Dedifferentiated amniotic fluid mesenchymal stem cell (primary cell): ENCODE results near the gene FUT2.
"Not testable (repeated sequence)": the region's sequence is repeated elsewhere in the genome, so short reads cannot be mapped to it uniquely, and the experiment has no call there.

ENCODE experiments used
- DNase-seq: peaks from one replicate; pipeline ENCODE4 v3.0.0-alpha.2; 2016; ENCODE audit errors: extremely low spot score

The FUT2 gene

GRCh38 chr19:48702701-48703100, 6.9 kb downstream of the FUT2 start:
- DNase-seq: no peak

DNA sequence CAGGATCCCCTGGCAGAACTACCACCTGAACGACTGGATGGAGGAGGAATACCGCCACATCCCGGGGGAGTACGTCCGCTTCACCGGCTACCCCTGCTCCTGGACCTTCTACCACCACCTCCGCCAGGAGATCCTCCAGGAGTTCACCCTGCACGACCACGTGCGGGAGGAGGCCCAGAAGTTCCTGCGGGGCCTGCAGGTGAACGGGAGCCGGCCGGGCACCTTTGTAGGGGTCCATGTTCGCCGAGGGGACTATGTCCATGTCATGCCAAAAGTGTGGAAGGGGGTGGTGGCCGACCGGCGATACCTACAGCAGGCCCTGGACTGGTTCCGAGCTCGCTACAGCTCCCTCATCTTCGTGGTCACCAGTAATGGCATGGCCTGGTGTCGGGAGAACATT, 7.5 kb downstream of the FUT2 start:
- DNase-seq: no peak

- DNase-seq: no peak
Observed at GRCh38 chr19:48705431-48705830, 9.7 kb downstream of the FUT2 start.

DNA sequence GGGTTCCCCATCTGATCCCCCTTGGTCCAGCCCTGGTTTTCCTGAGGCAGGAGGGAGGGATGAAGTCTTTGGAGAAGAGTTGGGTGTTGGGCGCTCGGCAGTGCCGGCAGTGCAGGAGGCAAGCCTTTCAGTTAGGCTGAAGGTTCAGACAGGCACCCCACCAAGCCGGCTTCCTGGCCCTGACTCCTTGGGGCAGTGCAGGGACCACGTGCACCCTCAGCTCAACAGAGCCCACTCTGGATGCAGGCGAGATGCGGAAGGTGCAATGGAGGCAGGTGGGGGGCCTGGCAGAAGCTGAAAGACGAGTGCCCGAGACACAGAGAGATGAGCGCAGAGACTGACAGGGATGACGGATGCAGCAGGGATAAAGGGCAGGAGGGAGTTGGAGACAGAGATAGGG, 12.7 kb downstream of the FUT2 start:
- no peak for DNase-seq

DNA sequence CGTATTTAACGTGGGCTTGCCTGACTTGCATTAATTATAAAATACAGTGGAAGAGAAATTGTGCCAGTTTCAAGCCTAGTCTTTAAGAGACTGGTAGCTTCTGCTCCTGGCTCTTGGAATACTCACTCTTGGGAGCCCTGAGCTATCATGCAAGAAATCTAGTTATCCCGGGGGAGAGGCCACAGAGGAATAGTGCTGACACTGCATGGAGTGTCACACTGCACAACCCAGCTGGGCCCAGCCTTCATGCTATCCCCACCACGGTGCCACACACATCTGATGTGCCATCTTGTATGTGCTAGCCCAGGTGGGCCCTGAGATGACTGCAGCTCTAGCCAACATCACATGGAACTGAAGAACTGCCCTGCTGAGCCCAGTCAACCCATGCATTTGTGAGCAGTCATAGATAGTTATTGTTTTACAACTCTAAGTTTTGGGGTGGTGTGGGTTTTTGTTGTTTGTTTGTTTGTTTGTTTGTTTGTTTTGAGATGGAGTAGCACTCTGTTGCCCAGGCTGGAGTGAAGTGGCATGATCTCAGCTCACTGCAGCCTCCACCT, 15.4 kb downstream of the FUT2 start:
- DNase-seq: no peak

- DNase-seq: no peak
Observed at GRCh38 chr19:48713041-48713863, 17.5 kb downstream of the FUT2 start.

DNA sequence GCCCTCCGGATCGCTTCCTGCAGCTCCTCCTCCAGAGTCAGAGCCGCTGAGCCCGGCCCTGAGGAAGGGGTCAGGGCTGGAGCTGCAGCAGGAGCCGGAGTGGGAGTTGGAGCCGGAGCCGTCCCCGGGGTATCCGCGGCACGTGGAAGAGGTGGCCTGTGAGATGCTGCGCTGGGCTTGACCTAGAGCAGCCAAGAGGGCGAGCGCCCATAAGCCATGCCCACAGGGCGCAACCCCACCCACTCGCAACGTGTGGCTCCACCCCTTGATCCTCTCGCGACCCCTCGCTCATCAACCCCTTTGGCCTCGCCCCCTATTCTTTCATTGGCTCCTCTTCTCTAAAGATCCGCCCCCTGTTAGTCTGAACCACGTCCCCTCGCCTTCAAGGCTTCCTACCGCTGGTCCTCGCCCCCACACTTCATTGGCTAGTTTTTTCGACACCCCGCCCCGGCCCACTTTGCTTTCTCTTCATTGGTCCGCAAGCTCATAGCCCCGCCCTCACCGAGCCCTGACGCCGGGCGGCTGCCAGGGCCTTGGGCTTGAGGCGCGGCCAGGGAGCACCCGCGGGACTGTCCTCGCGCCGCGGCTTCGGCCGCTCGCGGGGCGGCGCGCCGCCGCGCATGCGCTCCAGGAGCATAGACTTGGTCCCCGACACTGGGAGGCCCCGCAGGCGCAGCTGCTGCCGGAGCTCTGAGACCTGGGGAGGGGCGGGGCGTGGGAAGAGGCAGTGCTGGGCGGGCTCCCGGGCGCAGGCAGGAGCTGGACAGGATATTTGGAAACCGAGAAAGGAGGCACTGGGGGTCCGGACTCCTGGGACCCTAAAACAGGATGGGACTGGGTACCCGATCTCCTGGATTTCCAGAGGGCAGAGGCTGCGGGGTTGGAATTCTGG, 18.3 kb downstream of the FUT2 start:
- peak; percentile 99 for DNase-seq

GRCh38 chr19:48714759-48715675, 19.2 kb downstream of the FUT2 start:
- no peak for DNase-seq

DNA sequence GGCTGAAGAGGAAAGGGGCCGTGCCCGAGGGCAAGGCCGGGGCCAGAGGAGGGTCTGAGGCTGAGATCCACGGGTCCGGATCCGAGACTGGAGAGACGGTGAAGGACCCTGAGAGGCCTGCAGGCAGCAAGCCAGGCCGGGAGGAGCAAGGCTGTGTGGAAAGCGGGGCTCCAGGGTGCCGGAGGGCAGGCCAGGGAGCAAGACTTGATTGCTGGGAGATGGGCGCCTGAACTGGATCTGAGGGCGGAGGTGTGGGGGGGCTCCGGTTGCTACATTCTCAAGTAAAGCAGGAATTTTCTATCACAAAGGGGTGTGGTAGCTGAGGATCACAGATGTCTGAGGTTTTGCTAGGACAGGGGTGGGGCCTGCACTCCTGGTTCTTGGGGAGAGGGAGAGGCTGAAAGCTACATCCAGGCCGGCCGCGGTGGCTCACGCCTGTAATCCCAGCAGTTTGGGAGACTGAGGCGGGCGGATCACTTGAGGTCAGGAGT, 20.0 kb downstream of the FUT2 start:
- DNase-seq: no peak

GRCh38 chr19:48716562-48717291, 21.0 kb downstream of the FUT2 start:
- DNase-seq: peak; percentile 16

- not testable (repeated sequence) for DNase-seq
Observed at GRCh38 chr19:48718106-48718505, 22.3 kb downstream of the FUT2 start.

GRCh38 chr19:48718711-48719231, 23.0 kb downstream of the FUT2 start:
- no peak for DNase-seq

DNA sequence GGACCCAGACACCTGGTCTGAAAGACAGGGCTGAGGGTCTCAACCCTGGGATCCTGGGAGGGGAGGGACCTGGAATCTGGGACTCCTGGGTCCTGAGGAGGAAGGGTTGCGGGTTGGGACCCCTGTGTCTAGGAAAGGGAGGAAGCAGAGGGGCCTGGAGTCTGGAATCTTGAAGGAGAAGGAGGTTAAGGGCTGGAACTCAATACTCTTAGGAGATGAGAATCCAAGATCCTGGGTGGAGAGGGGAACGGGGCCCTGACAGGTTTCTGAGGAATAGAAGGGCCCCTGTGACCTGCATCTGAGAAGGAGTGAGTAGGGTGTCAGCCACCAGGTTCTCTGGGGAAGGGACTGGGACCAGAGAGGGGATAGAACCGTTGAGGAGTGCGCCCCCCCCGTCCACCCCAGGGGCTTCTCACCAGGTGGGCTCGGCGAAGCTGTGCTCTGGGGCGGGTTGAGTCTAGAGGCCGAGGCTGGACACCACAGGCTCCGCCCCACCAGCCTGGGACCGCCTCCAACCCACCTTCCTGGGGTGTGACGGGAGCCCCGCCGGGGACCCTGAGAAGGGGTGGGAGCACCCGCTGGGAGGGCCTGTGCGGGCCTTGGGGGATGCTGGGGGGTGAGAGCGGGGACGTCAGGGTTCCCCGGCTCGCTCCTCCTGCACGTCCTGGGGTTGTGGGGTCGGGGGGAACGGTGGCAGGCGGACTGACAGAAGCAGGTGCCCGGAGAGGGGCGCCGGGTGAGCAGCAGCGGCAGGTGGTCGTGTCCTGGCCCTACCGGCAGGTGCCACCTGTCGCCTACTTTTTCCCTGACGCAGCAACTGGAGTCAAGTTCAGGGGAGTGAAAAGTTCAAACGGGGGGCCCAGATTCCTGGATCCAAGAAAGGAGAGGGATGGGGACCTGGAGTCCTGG, 23.7 kb downstream of the FUT2 start, which contains the start of gene MAMSTR:
Gene MAMSTR (minus strand): TSS at position 463 of the 909 bp plus-strand sequence. CDS start 694 bp downstream, outside the sequence.
- no peak for DNase-seq

DNA sequence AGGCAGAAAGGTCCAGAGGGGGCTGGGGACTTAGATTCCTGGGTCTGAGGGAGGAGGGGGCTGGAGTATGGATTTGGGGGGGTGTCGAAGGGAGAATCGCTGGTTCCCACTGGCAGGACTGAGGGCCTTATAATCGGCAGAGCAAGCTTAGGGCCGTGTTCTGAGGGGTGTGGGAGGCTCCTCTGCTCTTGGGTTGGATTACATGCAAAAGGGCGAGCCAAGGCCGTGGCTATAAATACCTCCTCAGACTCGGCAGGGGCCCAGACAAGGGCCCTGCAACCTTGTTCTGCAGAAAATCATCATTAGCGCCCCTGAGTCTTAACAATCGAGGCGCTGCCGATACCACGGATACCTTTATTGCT, 24.5 kb downstream of the FUT2 start:
- DNase-seq: no peak

GRCh38 chr19:48720613-48721296, 25.0 kb downstream of the FUT2 start:
- peak; percentile 100 for DNase-seq

GRCh38 chr19:48722196-48722708, 26.5 kb downstream of the FUT2 start:
- DNase-seq: no peak

DNA sequence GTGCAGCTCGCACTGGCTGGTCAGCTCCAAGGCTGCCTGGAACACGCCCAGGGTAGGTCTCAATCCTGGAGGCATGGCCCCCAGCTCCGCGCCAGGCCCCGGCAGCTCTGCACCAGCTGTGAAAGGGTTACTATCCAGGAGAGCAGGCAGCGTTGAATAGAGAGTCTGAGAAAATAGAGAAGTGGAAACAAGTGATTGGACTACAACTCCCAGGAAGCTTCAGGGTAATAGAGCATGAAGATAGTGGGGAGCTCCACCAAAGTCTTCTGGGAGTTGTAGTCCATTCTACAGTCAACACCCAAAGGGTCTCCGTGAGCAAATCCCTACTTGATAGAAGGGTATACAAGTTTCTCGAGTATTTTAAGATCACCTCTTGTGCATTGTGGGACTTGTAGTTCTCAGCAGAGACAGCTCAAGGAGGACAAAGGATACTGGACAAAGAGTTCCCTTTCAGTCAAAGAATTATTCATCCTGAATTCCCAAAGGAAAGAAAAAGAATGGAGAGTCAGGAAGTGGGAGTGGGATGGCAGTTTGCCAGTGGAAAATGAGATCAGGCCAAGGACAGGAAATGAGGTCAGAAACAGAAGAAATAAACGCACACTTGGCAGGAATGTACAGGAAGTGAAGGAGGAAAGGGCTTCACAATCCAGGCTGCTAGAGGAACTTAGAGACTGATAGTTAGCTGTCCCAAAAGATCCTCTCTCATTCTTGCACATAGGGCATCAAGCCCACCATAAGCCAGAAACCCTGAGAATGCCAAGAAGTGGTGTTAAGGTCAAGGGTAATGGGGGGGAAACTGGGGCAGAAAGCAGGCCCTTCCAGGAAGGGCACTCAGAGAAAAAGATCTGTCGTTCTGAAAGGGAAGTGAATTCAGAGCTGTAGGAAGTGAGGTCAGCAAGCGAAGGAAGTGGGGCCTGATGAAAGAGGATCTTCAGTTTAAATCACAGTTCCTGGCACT, 29.3 kb downstream of the FUT2 start:
- peak; percentile 33 for DNase-seq
